Measurements from ENCODE around the gene C19orf67. TPM values are rescaled to one million over a fixed set of nuclear protein-coding genes. Genes with fewer than 3 reads are reported as not detected.

C19orf67 gene
- total RNA-seq, 1 donor from 2014 or later: not detected

GRCh38 chr19:14059093-14059480 lies 26.5 kb downstream of the C19orf67 start:
- no peak for FAIRE-seq
- H3K4me3 ChIP-seq (ENCODE audit: low read depth, low read length): no peak overlapping the region

GRCh38 chr19:14058182-14059092 lies 27.1 kb downstream of the C19orf67 start:
- DNase-seq (ENCODE audit: low read depth) (no peak), FAIRE-seq (no peak)
- no peaks in the 10 kb centered on the region for H3K36me3 ChIP-seq (ENCODE audit: control insufficient read depth, insufficient read depth, low read length)
- no peak overlapping the region for H3K4me3 ChIP-seq (ENCODE audit: low read depth, low read length)
- TF ChIP-seq, protein P1, sequence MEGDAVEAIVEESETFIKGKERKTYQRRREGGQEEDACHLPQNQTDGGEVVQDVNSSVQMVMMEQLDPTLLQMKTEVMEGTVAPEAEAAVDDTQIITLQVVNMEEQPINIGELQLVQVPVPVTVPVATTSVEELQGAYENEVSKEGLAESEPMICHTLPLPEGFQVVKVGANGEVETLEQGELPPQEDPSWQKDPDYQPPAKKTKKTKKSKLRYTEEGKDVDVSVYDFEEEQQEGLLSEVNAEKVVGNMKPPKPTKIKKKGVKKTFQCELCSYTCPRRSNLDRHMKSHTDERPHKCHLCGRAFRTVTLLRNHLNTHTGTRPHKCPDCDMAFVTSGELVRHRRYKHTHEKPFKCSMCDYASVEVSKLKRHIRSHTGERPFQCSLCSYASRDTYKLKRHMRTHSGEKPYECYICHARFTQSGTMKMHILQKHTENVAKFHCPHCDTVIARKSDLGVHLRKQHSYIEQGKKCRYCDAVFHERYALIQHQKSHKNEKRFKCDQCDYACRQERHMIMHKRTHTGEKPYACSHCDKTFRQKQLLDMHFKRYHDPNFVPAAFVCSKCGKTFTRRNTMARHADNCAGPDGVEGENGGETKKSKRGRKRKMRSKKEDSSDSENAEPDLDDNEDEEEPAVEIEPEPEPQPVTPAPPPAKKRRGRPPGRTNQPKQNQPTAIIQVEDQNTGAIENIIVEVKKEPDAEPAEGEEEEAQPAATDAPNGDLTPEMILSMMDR (IDR thresholded peaks at IDR 0.05; ENCODE audit: insufficient read depth, low read length, severe bottlenecking): no peak
- H3K27me3 ChIP-seq (ENCODE audit: control insufficient read depth, insufficient read depth, low read length): peaks cover 7% of the 10 kb centered on the region

More at GRCh38 chr19:14059093-14059480, 26.5 kb downstream of the C19orf67 start:
- TF ChIP-seq, protein P1 (IDR thresholded peaks at IDR 0.05; ENCODE audit: insufficient read depth, low read length, severe bottlenecking): peak; percentile 88
- no peaks in the 10 kb centered on the region for H3K36me3 ChIP-seq (ENCODE audit: control insufficient read depth, insufficient read depth, low read length)
- peaks cover 7% of the 10 kb centered on the region for H3K27me3 ChIP-seq (ENCODE audit: control insufficient read depth, insufficient read depth, low read length)
- DNase-seq (ENCODE audit: low read depth): no peak

DNA sequence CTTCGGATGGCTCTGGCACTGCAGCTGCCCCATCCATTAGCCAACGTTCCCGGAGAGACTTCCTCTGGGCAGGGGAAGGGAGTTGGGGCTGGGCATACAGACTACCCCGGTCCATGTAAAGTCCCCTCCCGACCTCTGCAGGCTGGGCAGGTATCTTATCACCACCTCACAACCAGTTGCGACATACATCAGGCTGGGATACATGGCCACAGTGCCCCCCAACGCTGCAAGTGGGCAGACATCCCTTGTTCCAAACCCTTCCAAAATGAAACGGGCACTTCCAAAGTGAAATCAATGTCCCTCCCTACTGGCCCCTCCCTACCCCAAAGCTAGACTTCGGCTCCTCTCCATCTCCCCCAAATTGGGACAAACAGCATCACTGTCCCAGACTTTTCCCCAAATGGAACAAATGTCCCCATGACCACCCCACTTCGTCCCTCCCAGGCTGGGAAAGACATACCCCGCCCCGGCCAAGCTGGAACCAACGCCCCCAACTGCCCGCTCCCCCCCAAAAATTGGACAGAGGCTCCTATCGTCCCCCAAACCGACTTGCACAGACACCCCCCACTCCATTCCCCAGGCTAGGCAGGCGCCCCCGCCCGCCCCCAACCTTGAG lies 28.7 kb downstream of the C19orf67 start:
- FAIRE-seq (no peak), DNase-seq (ENCODE audit: low read depth) (no peak)
- H3K27me3 ChIP-seq (ENCODE audit: control insufficient read depth, insufficient read depth, low read length): peaks cover 7% of the 10 kb centered on the region
- TF ChIP-seq, protein P1 (IDR thresholded peaks at IDR 0.05; ENCODE audit: insufficient read depth, low read length, severe bottlenecking): no peak
- H3K4me3 ChIP-seq (ENCODE audit: low read depth, low read length): no peak overlapping the region
- H3K36me3 ChIP-seq (ENCODE audit: control insufficient read depth, insufficient read depth, low read length): no peaks in the 10 kb centered on the region

- H3K36me3 ChIP-seq (ENCODE audit: control insufficient read depth, insufficient read depth, low read length): no peaks in the 10 kb centered on the region
- no peak for DNase-seq (ENCODE audit: low read depth)
- FAIRE-seq: no peak
These were observed 29.4 kb downstream of the C19orf67 start for GRCh38 chr19:14056069-14056666.

GRCh38 chr19:14055396-14055795 lies 30.2 kb downstream of the C19orf67 start:
- Histone ChIP-seq H3K36me3 (ENCODE audit: control insufficient read depth, insufficient read depth, low read length) (no peaks in the 10 kb centered on the region), H3K27me3 (ENCODE audit: control insufficient read depth, insufficient read depth, low read length) (peaks cover 4% of the 10 kb centered on the region), H3K4me3 (ENCODE audit: low read depth, low read length) (no peak overlapping the region)
- TF ChIP-seq, protein P1 (IDR thresholded peaks at IDR 0.05; ENCODE audit: insufficient read depth, low read length, severe bottlenecking): no peak
- FAIRE-seq (no peak), DNase-seq (ENCODE audit: low read depth) (no peak)

More at GRCh38 chr19:14056069-14056666, 29.4 kb downstream of the C19orf67 start:
- Histone ChIP-seq H3K27me3 (ENCODE audit: control insufficient read depth, insufficient read depth, low read length) (peaks cover 6% of the 10 kb centered on the region), H3K4me3 (ENCODE audit: low read depth, low read length) (no peak overlapping the region)
- TF ChIP-seq, protein P1 (IDR thresholded peaks at IDR 0.05; ENCODE audit: insufficient read depth, low read length, severe bottlenecking): no peak
